Parathyroid adenoma (tissue), 2 donors: Measurements from ENCODE around the gene EHHADH.

Source experiments
- H2AFZ ChIP-seq: fragments of 300-600 bp; sonication (generic); one replicate; pipeline ENCODE4 v1.7.0; 2017; ENCODE audit warnings: antibody characterized with exemption, mild to moderate bottlenecking
- H3K27ac ChIP-seq: fragments of 300-600 bp; sonication (generic); one replicate; pipeline ENCODE4 v1.7.0; 2017
- H3K27me3 ChIP-seq: fragments of 300-600 bp; sonication (generic); one replicate; pipeline ENCODE4 v1.7.0; 2017; ENCODE audit warnings: low read length; ENCODE audit not compliant: control insufficient read depth, insufficient read depth
- H3K36me3 ChIP-seq: fragments of 300-600 bp; sonication (generic); one replicate; pipeline ENCODE4 v1.7.0; 2017; ENCODE audit warnings: low read length; ENCODE audit not compliant: control insufficient read depth, insufficient read depth
- H3K4me1 ChIP-seq: fragments of 300-600 bp; sonication (generic); one replicate; pipeline ENCODE4 v1.7.0; 2017; ENCODE audit warnings: control low read depth
- H3K4me2 ChIP-seq: fragments of 300-600 bp; sonication (generic); one replicate; pipeline ENCODE4 v1.7.0; 2017; ENCODE audit warnings: low read length
- H3K4me3 ChIP-seq: fragments of 300-600 bp; sonication (generic); one replicate; pipeline ENCODE4 v1.7.0; 2017; ENCODE audit warnings: low read depth, low read length
- H3K79me2 ChIP-seq: fragments of 300-600 bp; sonication (generic); one replicate; pipeline ENCODE4 v1.7.0; 2017; ENCODE audit warnings: control low read depth
- H3K9ac ChIP-seq: fragments of 300-600 bp; sonication (generic); one replicate; pipeline ENCODE4 v1.7.0; 2017; ENCODE audit warnings: mild to moderate bottlenecking
- H3K9me3 ChIP-seq: fragments of 300-600 bp; sonication (generic); one replicate; pipeline ENCODE4 v1.7.0; 2017; ENCODE audit warnings: low read length; ENCODE audit not compliant: control insufficient read depth
- TF ChIP-seq, protein P1 (sequence below): fragments of 300-600 bp; sonication (generic); IDR thresholded peaks from one replicate; pipeline ENCODE4 v1.7.0; 2017; ENCODE audit warnings: antibody characterized with exemption, mild to moderate bottlenecking
- donor health status: primary hyperparathyroidism.

Gene EHHADH

DNA sequence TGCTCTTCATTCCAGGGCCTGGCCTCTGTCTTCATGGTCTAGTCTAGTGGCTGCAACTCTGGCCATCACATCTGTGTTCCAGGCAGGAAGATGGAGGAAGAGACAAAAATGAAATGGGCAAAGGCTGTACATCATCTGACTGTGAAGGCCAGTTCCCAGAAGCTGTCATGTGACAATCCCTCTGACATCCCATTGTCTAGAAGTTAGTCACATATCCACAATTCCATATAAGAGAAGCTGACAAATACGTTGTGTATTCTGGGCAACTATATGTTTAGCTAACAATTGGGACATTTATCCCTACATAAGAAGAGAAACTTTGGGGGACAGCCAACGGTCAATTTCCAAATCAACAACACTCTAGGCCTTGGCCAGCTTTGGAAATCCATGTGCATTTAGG is 66.5 kb downstream of the EHHADH start:
- H3K4me2 ChIP-seq: no peak overlapping the region
- no peak overlapping the region for H3K27ac ChIP-seq
- no peak overlapping the region for H3K4me3 ChIP-seq
- H3K36me3 ChIP-seq: no peaks in the 10 kb centered on the region
- H3K9ac ChIP-seq: no peak overlapping the region
- no peaks in the 10 kb centered on the region for H3K79me2 ChIP-seq
- no peaks in the 10 kb centered on the region for H3K4me1 ChIP-seq
- no peaks in the 10 kb centered on the region for H3K27me3 ChIP-seq
- TF ChIP-seq, protein P1, sequence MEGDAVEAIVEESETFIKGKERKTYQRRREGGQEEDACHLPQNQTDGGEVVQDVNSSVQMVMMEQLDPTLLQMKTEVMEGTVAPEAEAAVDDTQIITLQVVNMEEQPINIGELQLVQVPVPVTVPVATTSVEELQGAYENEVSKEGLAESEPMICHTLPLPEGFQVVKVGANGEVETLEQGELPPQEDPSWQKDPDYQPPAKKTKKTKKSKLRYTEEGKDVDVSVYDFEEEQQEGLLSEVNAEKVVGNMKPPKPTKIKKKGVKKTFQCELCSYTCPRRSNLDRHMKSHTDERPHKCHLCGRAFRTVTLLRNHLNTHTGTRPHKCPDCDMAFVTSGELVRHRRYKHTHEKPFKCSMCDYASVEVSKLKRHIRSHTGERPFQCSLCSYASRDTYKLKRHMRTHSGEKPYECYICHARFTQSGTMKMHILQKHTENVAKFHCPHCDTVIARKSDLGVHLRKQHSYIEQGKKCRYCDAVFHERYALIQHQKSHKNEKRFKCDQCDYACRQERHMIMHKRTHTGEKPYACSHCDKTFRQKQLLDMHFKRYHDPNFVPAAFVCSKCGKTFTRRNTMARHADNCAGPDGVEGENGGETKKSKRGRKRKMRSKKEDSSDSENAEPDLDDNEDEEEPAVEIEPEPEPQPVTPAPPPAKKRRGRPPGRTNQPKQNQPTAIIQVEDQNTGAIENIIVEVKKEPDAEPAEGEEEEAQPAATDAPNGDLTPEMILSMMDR: no peak
- no peak overlapping the region for H2AFZ ChIP-seq
- no peaks in the 10 kb centered on the region for H3K9me3 ChIP-seq

DNA sequence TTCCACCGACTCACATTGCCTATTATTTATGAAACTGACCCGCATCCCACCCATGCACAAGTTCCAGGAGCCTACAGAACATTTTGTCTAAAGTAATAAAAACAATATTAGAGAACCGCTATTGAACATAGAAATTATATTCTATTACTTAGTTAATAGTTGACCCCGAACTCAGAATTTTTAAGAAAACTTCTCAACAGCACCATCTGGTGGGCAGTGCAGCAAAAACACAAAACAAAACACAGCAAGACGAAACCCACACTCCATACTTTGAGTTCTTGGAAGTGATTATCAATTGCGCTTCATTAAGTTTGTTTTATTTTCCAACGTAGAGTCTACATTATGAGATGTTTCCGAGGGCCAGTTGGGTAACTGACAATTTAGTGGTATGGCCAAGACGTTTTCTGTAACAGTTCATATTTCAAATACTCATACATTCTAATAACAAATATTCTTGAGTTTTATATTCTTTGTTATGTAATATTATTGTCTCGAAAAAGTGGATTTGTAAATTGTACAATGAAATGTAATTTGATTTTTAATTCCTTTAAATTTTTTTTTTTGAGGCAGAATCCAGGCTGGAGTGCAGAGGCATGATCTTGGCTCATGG is 77.0 kb downstream of the EHHADH start:
- no peak overlapping the region for H3K27ac ChIP-seq

DNA sequence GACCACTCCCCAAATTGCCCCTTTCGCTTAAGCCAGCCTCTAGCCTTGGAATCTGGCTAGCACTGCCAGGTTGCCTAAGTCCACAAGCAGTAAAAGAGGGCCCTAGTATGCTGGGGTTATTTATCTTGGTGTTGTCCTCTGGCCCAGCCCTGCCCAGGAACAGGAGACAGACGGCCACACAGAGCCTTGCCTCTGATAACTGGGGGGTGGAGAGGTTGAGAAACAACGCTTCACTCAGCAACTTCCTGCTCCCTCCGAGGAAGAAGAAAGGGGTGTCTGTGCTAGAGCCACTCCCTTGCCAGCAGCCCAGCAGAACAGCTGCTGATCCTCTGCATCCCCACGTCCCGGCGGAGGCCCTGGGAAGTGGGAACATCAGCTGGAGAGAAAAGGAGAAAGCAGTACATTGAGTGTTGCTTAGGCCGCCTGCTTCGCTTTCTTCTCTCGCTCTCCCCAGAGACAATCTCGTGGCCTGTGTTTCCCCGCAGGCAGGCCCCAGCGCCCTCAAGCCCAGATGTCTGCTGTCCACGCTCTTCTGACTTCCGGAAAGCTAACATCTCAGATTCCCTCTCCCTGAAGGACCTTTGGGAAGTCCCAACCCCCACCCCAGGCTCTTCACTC is 78.4 kb downstream of the EHHADH start:
- peak overlapping the region; percentile 76 for H2AFZ ChIP-seq
- H3K27ac ChIP-seq: peak overlapping the region; percentile 37
- H3K9ac ChIP-seq: no peak overlapping the region
- no peaks in the 10 kb centered on the region for H3K9me3 ChIP-seq
- no peaks in the 10 kb centered on the region for H3K36me3 ChIP-seq
- H3K4me1 ChIP-seq: peaks cover 3% of the 10 kb centered on the region
- H3K4me3 ChIP-seq: no peak overlapping the region
- no peaks in the 10 kb centered on the region for H3K79me2 ChIP-seq
- H3K27me3 ChIP-seq: no peaks in the 10 kb centered on the region
- no peak overlapping the region for H3K4me2 ChIP-seq
- TF ChIP-seq, protein P1: no peak

More for the DNA sequence above, 77.0 kb downstream of the EHHADH start:
- H3K4me3 ChIP-seq: no peak overlapping the region
- H2AFZ ChIP-seq: no peak overlapping the region
- no peaks in the 10 kb centered on the region for H3K36me3 ChIP-seq
- H3K79me2 ChIP-seq: no peaks in the 10 kb centered on the region
- H3K9me3 ChIP-seq: no peaks in the 10 kb centered on the region
- no peak overlapping the region for H3K9ac ChIP-seq
- TF ChIP-seq, protein P1: peak; percentile 59
- H3K4me1 ChIP-seq: peaks cover 3% of the 10 kb centered on the region
- H3K27me3 ChIP-seq: no peaks in the 10 kb centered on the region
- no peak overlapping the region for H3K4me2 ChIP-seq

DNA sequence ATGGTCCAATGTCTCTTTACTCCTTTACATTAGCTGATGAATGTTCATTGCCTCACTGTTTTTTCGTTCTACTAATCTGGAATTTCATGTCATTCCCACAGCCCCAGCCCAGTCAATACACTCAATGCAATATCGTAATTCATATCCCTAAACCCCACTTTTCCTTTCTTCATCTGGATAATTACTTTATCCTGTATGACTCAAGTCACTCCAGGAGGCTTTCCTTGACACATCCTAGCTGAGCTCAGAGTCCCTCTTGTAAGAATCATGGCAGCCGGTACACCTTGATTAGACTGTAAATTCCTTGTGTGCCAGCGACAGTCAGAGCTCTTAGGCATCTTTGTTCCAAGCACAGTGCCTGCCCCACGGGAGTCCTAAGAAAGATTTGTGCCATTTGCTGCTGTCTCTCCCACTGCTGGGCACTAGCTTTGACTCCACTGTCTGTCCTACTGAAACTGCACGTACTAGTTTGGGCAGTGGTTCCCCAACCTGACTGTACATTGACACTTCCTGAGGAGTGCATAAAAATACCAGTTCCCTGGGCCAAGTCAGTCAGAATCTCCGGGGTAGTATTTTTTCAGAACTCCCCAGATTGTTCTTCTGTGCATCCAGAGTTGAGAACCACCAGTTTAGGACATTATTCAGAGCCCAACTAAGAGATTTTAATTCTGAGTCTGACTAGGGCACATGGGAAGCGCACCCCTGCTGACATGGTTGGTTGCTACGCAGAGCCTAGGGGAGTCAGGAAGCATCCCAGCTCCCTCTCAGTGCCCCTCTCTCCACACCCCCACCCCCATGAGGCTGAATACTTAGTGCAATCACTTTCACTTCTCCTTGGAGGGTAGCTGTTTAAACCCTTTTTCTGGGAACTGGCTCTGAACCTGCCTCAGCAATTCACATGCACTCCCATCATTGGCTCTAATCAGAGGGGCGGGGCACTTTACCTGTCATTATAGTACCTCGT is 81.5 kb downstream of the EHHADH start:
- Histone ChIP-seq H3K27me3 (no peaks in the 10 kb centered on the region), H3K36me3 (no peaks in the 10 kb centered on the region), H2AFZ (no peak overlapping the region), H3K27ac (no peak overlapping the region), H3K9me3 (no peaks in the 10 kb centered on the region), H3K9ac (no peak overlapping the region), H3K4me2 (no peak overlapping the region), H3K79me2 (no peaks in the 10 kb centered on the region), H3K4me1 (peaks cover 3% of the 10 kb centered on the region), H3K4me3 (no peak overlapping the region)
- TF ChIP-seq, protein P1: no peak
